ENCODE results near the gene LRP4.

GRCh38 chr11:46967962-46968361, 49.6 kb upstream of the LRP4 start:
- TF ChIP-seq CTCF (optimal IDR thresholded peaks at IDR 0.05 in 1 of 3, IDR thresholded peaks at IDR 0.05 in 1 of 3, conservative IDR thresholded peaks at IDR 0.05 in 1 of 3; ENCODE audit: extremely low read depth in 1 of 3, insufficient read depth in 2 of 3, low read length in 3 of 3) (no peak), EZH2 (IDR thresholded peaks at IDR 0.05; ENCODE audit: low read length) (no peak)

All from keratinocyte (primary cell).